ENCODE measurements around the gene PIK3C2G.

GRCh38 chr12:18277196-18277595 lies 15.9 kb downstream of the PIK3C2G start:
- TF ChIP-seq CTCF (IDR thresholded peaks at IDR 0.05), result no peak
- TF ChIP-seq POLR2A (IDR thresholded peaks at IDR 0.05), result no peak
- TF ChIP-seq POLR2AphosphoS5 (IDR thresholded peaks at IDR 0.05), result no peak
- no peak for TF ChIP-seq EP300 (IDR thresholded peaks at IDR 0.05)
